K562 (cell line): ENCODE measurements around the gene RELA. TPM values are rescaled to one million over a fixed set of nuclear protein-coding genes. Genes with fewer than 3 reads are reported as not detected.

ENCODE experiments used
- CREM ChIP-seq: IDR thresholded peaks from 2 replicates; pipeline ENCODE4 v1.6.1; 2014; ENCODE audit warnings: antibody characterized with exemption, low read depth
- HMG20A ChIP-seq: fragments of 450-650 bp; formaldehyde crosslinking; conservative IDR thresholded peaks from 2 replicates; pipeline ENCODE4 v1.4.0; 2020; ENCODE audit warnings: mild to moderate bottlenecking, mixed read lengths
- MECOM ChIP-seq: fragments of 250-450 bp; sonication (Bioruptor Pico); IDR thresholded peaks from 2 replicates; pipeline ENCODE4 v1.8.0; 2022; ENCODE audit warnings: inconsistent platforms
- TBL1XR1 ChIP-seq, 2 experiments: IDR thresholded peaks; 2 replicates each; pipeline ENCODE4 v1.6.1; 2012; ENCODE audit warnings: improper control_type of control experiment in 2 of 2, low read length in 2 of 2, mild to moderate bottlenecking in 1 of 2
- ZFPM2 ChIP-seq: fragments of 250-450 bp; sonication (Bioruptor Pico); IDR thresholded peaks from 2 replicates; pipeline ENCODE4 v1.5.1; 2022; ENCODE audit warnings: mild to moderate bottlenecking
- polyA plus RNA-seq, 8 experiments: library from polyadenylated mRNA; depleted of rRNA in 4 of 8; stranded (reverse) in 5 of 8; unstranded in 3 of 8; fragments of >200 nt; fragmentation: Nextera tagmentation in 2 of 8; fragmentation: Illumina TruSeq in 1 of 8; extraction: Ambion mirVana in 2 of 8; extraction: Trizol in 1 of 8; gene quantifications; 2 replicates each; pipeline versions ENCODE4 v1.2.1 to v1.2.3, GENCODE V29; 2011 to 2014; ENCODE audit warnings: inconsistent platforms in 1 of 8, missing spikeins in 1 of 8
- total RNA-seq, 7 experiments: library from RNA; depleted of rRNA in 6 of 7; stranded (reverse); fragments of >200 nt in 6 of 7; fragmentation: Illumina TruSeq in 2 of 7; extraction: Trizol in 2 of 7; gene quantifications; 2 replicates each; pipeline versions ENCODE4 v1.2.1 to v1.2.3, GENCODE V29; 2011 to 2021; ENCODE audit warnings: low replicate concordance in 1 of 7
- TF ChIP-seq, protein P1 (sequence below): sonication (generic); formaldehyde crosslinking; IDR thresholded peaks from 2 replicates; pipeline ENCODE4 v1.8.0; 2023; ENCODE audit warnings: missing genetic modification reagents, mild to moderate bottlenecking, borderline replicate concordance
- TF ChIP-seq, protein P2 (sequence below): sonication (generic); formaldehyde crosslinking; IDR thresholded peaks from 2 replicates; pipeline ENCODE4 v1.8.0; 2022; ENCODE audit warnings: mild to moderate bottlenecking, low read depth, missing genetic modification reagents
- TF ChIP-seq, protein P3 (sequence below): fragments of 450-650 bp; formaldehyde crosslinking; IDR thresholded peaks from 2 replicates; pipeline ENCODE4 v1.4.0; 2020; ENCODE audit warnings: mild to moderate bottlenecking, mixed read lengths
- TF ChIP-seq, protein P4 (sequence below): fragments of 250-450 bp; sonication (Bioruptor Pico); IDR thresholded peaks from 2 replicates; pipeline ENCODE4 v1.4.0; 2020; ENCODE audit warnings: mild to moderate bottlenecking, moderate library complexity
- TF ChIP-seq, protein P5 (sequence below): fragments of 450-650 bp; formaldehyde crosslinking; IDR thresholded peaks from 2 replicates; pipeline ENCODE4 v1.4.0; 2022; ENCODE audit warnings: mild to moderate bottlenecking, moderate library complexity
- TF ChIP-seq, protein P6 (sequence below): fragments of 450-650 bp; IDR thresholded peaks from 2 replicates; pipeline ENCODE4 v1.6.1; 2017; ENCODE audit warnings: mild to moderate bottlenecking, moderate library complexity

Gene RELA
- total and polyA plus RNA-seq, 9 of the 15 experiments (the other 6 are each of a cell fraction or from before 2014, with no cell fraction given): 6.0 to 67.4 (median 20.6) TPM

DNA sequence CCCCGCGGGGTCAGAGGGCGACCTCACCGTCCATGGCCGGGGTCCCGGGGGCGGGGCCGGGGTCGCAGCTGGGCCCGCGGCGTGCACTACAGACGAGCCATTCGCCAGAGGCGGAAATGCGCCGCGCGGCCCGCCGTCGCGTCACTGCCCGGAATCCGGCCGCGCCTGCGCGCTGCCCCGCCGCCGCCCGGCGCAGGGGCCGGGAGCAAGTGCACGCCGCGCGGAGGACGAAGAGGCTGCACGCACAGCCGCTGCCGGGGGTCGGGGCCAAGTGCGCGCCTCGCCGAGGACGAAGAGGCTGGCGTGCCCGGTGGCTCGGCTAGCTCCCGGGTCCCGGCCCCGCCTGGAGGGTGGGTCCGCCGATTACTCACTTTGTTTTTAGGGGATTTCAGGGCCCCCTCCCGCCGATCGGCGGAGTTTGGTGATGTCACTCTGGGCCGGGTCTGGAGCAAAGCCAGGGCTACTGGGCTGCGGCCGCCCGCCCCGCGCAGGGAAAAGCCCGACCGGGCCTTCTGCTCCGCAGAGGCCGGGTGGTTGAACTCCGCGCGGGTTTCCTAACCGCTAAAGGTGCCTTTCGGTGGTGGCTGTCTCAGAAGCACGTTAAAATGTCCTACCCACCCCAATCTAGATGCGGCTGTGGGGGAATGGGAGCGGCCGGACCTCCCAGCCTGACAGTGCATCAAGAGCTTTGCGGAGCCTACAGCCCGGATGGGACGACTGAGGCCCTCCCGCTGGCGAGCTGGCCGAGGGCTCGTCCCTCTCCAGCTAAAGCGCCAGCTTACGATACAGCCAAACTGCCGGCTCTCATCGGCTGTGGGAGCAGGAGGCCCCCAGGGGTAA, at the start of gene RELA (continued):
- TF ChIP-seq, protein P1, sequence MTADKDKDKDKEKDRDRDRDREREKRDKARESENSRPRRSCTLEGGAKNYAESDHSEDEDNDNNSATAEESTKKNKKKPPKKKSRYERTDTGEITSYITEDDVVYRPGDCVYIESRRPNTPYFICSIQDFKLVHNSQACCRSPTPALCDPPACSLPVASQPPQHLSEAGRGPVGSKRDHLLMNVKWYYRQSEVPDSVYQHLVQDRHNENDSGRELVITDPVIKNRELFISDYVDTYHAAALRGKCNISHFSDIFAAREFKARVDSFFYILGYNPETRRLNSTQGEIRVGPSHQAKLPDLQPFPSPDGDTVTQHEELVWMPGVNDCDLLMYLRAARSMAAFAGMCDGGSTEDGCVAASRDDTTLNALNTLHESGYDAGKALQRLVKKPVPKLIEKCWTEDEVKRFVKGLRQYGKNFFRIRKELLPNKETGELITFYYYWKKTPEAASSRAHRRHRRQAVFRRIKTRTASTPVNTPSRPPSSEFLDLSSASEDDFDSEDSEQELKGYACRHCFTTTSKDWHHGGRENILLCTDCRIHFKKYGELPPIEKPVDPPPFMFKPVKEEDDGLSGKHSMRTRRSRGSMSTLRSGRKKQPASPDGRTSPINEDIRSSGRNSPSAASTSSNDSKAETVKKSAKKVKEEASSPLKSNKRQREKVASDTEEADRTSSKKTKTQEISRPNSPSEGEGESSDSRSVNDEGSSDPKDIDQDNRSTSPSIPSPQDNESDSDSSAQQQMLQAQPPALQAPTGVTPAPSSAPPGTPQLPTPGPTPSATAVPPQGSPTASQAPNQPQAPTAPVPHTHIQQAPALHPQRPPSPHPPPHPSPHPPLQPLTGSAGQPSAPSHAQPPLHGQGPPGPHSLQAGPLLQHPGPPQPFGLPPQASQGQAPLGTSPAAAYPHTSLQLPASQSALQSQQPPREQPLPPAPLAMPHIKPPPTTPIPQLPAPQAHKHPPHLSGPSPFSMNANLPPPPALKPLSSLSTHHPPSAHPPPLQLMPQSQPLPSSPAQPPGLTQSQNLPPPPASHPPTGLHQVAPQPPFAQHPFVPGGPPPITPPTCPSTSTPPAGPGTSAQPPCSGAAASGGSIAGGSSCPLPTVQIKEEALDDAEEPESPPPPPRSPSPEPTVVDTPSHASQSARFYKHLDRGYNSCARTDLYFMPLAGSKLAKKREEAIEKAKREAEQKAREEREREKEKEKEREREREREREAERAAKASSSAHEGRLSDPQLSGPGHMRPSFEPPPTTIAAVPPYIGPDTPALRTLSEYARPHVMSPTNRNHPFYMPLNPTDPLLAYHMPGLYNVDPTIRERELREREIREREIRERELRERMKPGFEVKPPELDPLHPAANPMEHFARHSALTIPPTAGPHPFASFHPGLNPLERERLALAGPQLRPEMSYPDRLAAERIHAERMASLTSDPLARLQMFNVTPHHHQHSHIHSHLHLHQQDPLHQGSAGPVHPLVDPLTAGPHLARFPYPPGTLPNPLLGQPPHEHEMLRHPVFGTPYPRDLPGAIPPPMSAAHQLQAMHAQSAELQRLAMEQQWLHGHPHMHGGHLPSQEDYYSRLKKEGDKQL (CRISPR knock-in tag): 0 out of 2 replicates have a peak, but pooled peaks have one; percentile 61
- TF ChIP-seq, protein P2, sequence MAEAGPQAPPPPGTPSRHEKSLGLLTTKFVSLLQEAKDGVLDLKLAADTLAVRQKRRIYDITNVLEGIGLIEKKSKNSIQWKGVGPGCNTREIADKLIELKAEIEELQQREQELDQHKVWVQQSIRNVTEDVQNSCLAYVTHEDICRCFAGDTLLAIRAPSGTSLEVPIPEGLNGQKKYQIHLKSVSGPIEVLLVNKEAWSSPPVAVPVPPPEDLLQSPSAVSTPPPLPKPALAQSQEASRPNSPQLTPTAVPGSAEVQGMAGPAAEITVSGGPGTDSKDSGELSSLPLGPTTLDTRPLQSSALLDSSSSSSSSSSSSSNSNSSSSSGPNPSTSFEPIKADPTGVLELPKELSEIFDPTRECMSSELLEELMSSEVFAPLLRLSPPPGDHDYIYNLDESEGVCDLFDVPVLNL: no peak
- TF ChIP-seq, protein P3, sequence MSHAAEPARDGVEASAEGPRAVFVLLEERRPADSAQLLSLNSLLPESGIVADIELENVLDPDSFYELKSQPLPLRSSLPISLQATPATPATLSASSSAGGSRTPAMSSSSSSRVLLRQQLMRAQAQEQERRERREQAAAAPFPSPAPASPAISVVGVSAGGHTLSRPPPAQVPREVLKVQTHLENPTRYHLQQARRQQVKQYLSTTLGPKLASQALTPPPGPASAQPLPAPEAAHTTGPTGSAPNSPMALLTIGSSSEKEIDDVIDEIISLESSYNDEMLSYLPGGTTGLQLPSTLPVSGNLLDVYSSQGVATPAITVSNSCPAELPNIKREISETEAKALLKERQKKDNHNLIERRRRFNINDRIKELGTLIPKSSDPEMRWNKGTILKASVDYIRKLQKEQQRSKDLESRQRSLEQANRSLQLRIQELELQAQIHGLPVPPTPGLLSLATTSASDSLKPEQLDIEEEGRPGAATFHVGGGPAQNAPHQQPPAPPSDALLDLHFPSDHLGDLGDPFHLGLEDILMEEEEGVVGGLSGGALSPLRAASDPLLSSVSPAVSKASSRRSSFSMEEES (CRISPR knock-in tag): no peak
- TF ChIP-seq MECOM (CRISPR knock-in tag) (no peak), CREM (peak; percentile 80), ZFPM2 (no peak), TBL1XR1 (IDR thresholded peaks at IDR 0.05; ENCODE audit: low read length in 2 of 2) (peak in 1 of 2 experiments; percentile 22; a peak in 1 of 4 replicates), HMG20A (CRISPR knock-in tag) (no peak)
- TF ChIP-seq, protein P4, sequence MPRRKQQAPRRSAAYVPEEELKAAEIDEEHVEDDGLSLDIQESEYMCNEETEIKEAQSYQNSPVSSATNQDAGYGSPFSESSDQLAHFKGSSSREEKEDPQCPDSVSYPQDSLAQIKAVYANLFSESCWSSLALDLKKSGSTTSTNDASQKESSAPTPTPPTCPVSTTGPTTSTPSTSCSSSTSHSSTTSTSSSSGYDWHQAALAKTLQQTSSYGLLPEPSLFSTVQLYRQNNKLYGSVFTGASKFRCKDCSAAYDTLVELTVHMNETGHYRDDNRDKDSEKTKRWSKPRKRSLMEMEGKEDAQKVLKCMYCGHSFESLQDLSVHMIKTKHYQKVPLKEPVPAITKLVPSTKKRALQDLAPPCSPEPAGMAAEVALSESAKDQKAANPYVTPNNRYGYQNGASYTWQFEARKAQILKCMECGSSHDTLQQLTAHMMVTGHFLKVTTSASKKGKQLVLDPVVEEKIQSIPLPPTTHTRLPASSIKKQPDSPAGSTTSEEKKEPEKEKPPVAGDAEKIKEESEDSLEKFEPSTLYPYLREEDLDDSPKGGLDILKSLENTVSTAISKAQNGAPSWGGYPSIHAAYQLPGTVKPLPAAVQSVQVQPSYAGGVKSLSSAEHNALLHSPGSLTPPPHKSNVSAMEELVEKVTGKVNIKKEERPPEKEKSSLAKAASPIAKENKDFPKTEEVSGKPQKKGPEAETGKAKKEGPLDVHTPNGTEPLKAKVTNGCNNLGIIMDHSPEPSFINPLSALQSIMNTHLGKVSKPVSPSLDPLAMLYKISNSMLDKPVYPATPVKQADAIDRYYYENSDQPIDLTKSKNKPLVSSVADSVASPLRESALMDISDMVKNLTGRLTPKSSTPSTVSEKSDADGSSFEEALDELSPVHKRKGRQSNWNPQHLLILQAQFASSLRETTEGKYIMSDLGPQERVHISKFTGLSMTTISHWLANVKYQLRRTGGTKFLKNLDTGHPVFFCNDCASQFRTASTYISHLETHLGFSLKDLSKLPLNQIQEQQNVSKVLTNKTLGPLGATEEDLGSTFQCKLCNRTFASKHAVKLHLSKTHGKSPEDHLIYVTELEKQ (CRISPR knock-in tag): no peak
- TF ChIP-seq, protein P5, sequence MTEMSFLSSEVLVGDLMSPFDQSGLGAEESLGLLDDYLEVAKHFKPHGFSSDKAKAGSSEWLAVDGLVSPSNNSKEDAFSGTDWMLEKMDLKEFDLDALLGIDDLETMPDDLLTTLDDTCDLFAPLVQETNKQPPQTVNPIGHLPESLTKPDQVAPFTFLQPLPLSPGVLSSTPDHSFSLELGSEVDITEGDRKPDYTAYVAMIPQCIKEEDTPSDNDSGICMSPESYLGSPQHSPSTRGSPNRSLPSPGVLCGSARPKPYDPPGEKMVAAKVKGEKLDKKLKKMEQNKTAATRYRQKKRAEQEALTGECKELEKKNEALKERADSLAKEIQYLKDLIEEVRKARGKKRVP: 0 out of 2 replicates have a peak, but pooled peaks have one; percentile 31
- TF ChIP-seq, protein P6, sequence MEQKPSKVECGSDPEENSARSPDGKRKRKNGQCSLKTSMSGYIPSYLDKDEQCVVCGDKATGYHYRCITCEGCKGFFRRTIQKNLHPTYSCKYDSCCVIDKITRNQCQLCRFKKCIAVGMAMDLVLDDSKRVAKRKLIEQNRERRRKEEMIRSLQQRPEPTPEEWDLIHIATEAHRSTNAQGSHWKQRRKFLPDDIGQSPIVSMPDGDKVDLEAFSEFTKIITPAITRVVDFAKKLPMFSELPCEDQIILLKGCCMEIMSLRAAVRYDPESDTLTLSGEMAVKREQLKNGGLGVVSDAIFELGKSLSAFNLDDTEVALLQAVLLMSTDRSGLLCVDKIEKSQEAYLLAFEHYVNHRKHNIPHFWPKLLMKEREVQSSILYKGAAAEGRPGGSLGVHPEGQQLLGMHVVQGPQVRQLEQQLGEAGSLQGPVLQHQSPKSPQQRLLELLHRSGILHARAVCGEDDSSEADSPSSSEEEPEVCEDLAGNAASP: no peak
